Lung (tissue), 12 donors: ENCODE data around the gene NPY5R. TPM values are rescaled to one million over a fixed set of nuclear protein-coding genes. Genes with fewer than 3 reads are reported as not detected.

Experiments
- ATAC-seq: fragments of 200-7000 bp; cut with Tn5 transposase; one replicate; pipeline ENCODE4 v1.9.1; 2020; ENCODE audit warnings: moderate number of reproducible peaks; ENCODE audit not compliant: insufficient read depth, low FRiP score
- DNase-seq, 3 donors: peaks; one replicate each; pipeline ENCODE4 v3.0.0-alpha.2; 2013 to 2017
- H3K27ac ChIP-seq, 2 donors: one replicate each; pipeline ENCODE4 v1.5.1; 2013; ENCODE audit warnings: mild to moderate bottlenecking in 2 of 2, moderate library complexity in 2 of 2, control low read depth in 1 of 2, inconsistent platforms in 1 of 2, low read depth in 1 of 2, low read length in 1 of 2
- H3K27me3 ChIP-seq, 3 donors: one replicate each; pipeline ENCODE4 v1.5.1; 2013; ENCODE audit warnings: low read length in 2 of 3; ENCODE audit not compliant: control insufficient read depth in 3 of 3, insufficient read depth in 3 of 3
- H3K36me3 ChIP-seq, 4 donors: one replicate each; pipeline ENCODE4 v1.5.1; 2013; ENCODE audit warnings: low read length in 4 of 4, mild to moderate bottlenecking in 1 of 4, moderate library complexity in 1 of 4; ENCODE audit not compliant: control insufficient read depth in 4 of 4, insufficient read depth in 4 of 4
- H3K4me1 ChIP-seq, 5 donors: one replicate each; pipeline ENCODE4 v1.5.1; 2013; ENCODE audit warnings: low read length in 5 of 5, mild to moderate bottlenecking in 2 of 5, moderate library complexity in 1 of 5; ENCODE audit not compliant: control insufficient read depth in 5 of 5, insufficient read depth in 5 of 5
- H3K4me3 ChIP-seq: one replicate; pipeline ENCODE4 v1.5.1; 2013; ENCODE audit warnings: mild to moderate bottlenecking, control low read depth, moderate library complexity
- H3K9ac ChIP-seq, 2 donors: one replicate each; pipeline ENCODE4 v1.5.1; 2013; ENCODE audit warnings: low read length in 2 of 2, control low read depth in 1 of 2; ENCODE audit not compliant: insufficient read depth in 1 of 2
- H3K9me3 ChIP-seq, 4 donors: one replicate each; pipeline ENCODE4 v1.5.1; 2013; ENCODE audit warnings: low read length in 3 of 4, mild to moderate bottlenecking in 1 of 4, moderate library complexity in 1 of 4; ENCODE audit not compliant: control insufficient read depth in 4 of 4, insufficient read depth in 3 of 4
- CTCF ChIP-seq: IDR thresholded peaks from 2 replicates; pipeline ENCODE4 v1.5.1; 2012; ENCODE audit warnings: mild to moderate bottlenecking; ENCODE audit errors: control extremely low read depth, extremely low read depth
- WGBS, 2 donors: extraction: QIAGEN DNeasy Blood & Tissue Kit; methylation state at CpG; one replicate each; pipeline ENCODE4 v1.1.7; 2013; 5-methylcytosine and 5-hydroxymethylcytosine counted together
- polyA plus RNA-seq, 2 donors: library from polyadenylated mRNA; stranded (reverse); fragments of 200-250 nt; gene quantifications; one replicate each; pipeline ENCODE4 v1.2.1, GENCODE V29; 2013
- total RNA-seq, 2 donors: library from RNA; depleted of rRNA in 1 of 2; stranded (reverse); fragments of >200 nt in 1 of 2; gene quantifications; one replicate each; pipeline ENCODE4 v1.2.1, GENCODE V29; 2014 to 2021
- donor health status: control.
- donor health status: control.
- donor health status: Bipolar disorder and iron deficiency.
- donor health status: healthy.
- donor health status: DM: yes; HTN: yes; CAD: no.

The NPY5R gene
- total and polyA plus RNA-seq, 4 donors = 0.10 to 0.26 TPM; not detected in 2

- Histone ChIP-seq H3K36me3 (no peaks in the 10 kb centered on the region), H3K27me3 (no peaks in the 10 kb centered on the region), H3K4me3 (no peak overlapping the region), H3K27ac (no peak overlapping the region), H3K9me3 (no peaks in the 10 kb centered on the region), H3K4me1 (no peaks in the 10 kb centered on the region), H3K9ac (no peak overlapping the region)
- DNase-seq (no peak), ATAC-seq (no peak)
- TF ChIP-seq CTCF = no peak
- 94 to 97% methylated on average over 2 of the region's 2 CpGs for WGBS, 2 donors
Measured at GRCh38 chr4:163303069-163303468, 40.6 kb upstream of the NPY5R start.

- ATAC-seq = no peak
- H3K27ac ChIP-seq = no peak overlapping the region
- no peaks in the 10 kb centered on the region for H3K4me1 ChIP-seq
- no peak overlapping the region for H3K4me3 ChIP-seq
- no peaks in the 10 kb centered on the region for H3K27me3 ChIP-seq
- 72 to 75% methylated on average over 1 of the region's 1 CpG for WGBS, 2 donors
- H3K9ac ChIP-seq = no peak overlapping the region
- no peaks in the 10 kb centered on the region for H3K36me3 ChIP-seq
- H3K9me3 ChIP-seq = no peaks in the 10 kb centered on the region
- DNase-seq = no peak
- TF ChIP-seq CTCF = no peak
Measured at GRCh38 chr4:163309466-163309865, 34.2 kb upstream of the NPY5R start.

DNA sequence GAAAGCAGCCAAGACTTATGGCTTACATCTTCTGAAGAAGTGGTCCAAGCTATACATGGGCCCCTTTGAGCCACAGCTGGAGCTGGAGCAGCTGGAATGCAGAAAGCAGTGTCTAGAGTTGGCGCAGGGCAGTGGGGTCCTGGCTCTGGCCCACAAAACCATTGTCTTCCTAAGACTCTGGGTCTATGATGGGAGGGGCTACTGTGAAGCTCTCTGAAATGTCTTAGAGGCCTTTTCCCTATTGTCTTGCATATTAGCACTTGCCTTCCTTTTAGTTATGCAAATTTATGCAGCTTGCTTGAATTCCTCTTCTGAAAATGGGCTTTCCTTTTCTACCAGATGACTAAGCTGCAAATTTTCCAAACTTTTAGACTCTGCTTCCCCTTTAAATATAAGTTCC, 26.6 kb upstream of the NPY5R start:
- Histone ChIP-seq H3K9me3 (peaks cover 0 to 9% (median 3%) of the 10 kb centered on the region in 4 donors), H3K36me3 (no peaks in the 10 kb centered on the region), H3K4me1 (no peaks in the 10 kb centered on the region), H3K27me3 (no peaks in the 10 kb centered on the region), H3K9ac (no peak overlapping the region), H3K4me3 (no peak overlapping the region), H3K27ac (no peak overlapping the region)
- TF ChIP-seq CTCF = no peak
- WGBS, 2 donors = 0 to 97% methylated on average over 1 of the region's 1 CpG
- DNase-seq (no peak), ATAC-seq (no peak)
